Endodermal cell (in vitro differentiated cells): ENCODE results near the gene ATIC. TPM values are rescaled to one million over a fixed set of nuclear protein-coding genes. Genes with fewer than 3 reads are reported as not detected.

ENCODE experiments used
- DNase-seq: peaks from one replicate; pipeline ENCODE4 v3.0.0-alpha.2; 2017
- H3K27ac ChIP-seq: 2 replicates; pipeline ENCODE4 v1.5.1; 2013; ENCODE audit warnings: mild to moderate bottlenecking, low read depth, low read length, moderate library complexity
- H3K27me3 ChIP-seq: 2 replicates; pipeline ENCODE4 v1.6.1; 2013; ENCODE audit warnings: mild to moderate bottlenecking, low read length, moderate library complexity; ENCODE audit not compliant: insufficient read depth, control insufficient read depth, poor library complexity, severe bottlenecking
- H3K36me3 ChIP-seq: 2 replicates; pipeline ENCODE4 v1.7.0; 2013; ENCODE audit warnings: mild to moderate bottlenecking, low read length, moderate library complexity; ENCODE audit not compliant: control insufficient read depth, insufficient read depth
- H3K4me1 ChIP-seq: one replicate; pipeline ENCODE4 v1.7.0; 2013; ENCODE audit warnings: low read length; ENCODE audit not compliant: control insufficient read depth, insufficient read depth
- H3K4me3 ChIP-seq: 2 replicates; pipeline ENCODE4 v1.5.1; 2013; ENCODE audit warnings: mild to moderate bottlenecking, low read length, moderate library complexity
- H3K9ac ChIP-seq: 2 replicates; pipeline ENCODE4 v1.6.1; 2013; ENCODE audit warnings: mild to moderate bottlenecking, low read length, moderate library complexity; ENCODE audit not compliant: poor library complexity, severe bottlenecking; ENCODE audit errors: extremely low read depth
- H3K9me3 ChIP-seq: 2 replicates; pipeline ENCODE4 v1.6.1; 2013; ENCODE audit warnings: mild to moderate bottlenecking, low read length, moderate library complexity; ENCODE audit not compliant: control insufficient read depth
- H3K27ac Mint-ChIP-seq: 2 replicates; pipeline ENCODE4 v1.8.0; 2020; ENCODE audit warnings: mixed read lengths
- H3K27me3 Mint-ChIP-seq: 2 replicates; pipeline ENCODE4 v1.8.0; 2021; ENCODE audit warnings: mild to moderate bottlenecking, mixed read lengths; ENCODE audit not compliant: insufficient read depth
- H3K36me3 Mint-ChIP-seq: 2 replicates; pipeline ENCODE4 v1.8.0; 2020; ENCODE audit warnings: low read depth, mixed read lengths
- H3K4me1 Mint-ChIP-seq: 2 replicates; pipeline ENCODE4 v1.8.0; 2020; ENCODE audit warnings: mixed read lengths
- H3K4me3 Mint-ChIP-seq: 2 replicates; pipeline ENCODE4 v1.8.0; 2020; ENCODE audit warnings: mild to moderate bottlenecking, moderate library complexity, mixed read lengths
- H3K9me3 Mint-ChIP-seq: 2 replicates; pipeline ENCODE4 v1.8.0; 2020; ENCODE audit warnings: mild to moderate bottlenecking, mixed read lengths
- WGBS, 2 experiments: methylation state at CpG; one replicate each; pipeline versions ENCODE4 v1.1.5 to v1.1.7; 2013; ENCODE audit warnings: missing lambda C conversion rate in 2 of 2, mixed read lengths in 1 of 2; ENCODE audit not compliant: insufficient coverage in 1 of 2, insufficient read length in 1 of 2; 5-methylcytosine and 5-hydroxymethylcytosine counted together
- total RNA-seq, 2 donors: library from RNA; stranded (reverse); fragmentation: NEBNext Ultra II Directional in 1 of 2; extraction: Animal tissue kit (Norgen Biotek cat#: 25700) in 1 of 2; gene quantifications; 2 replicates in 1 of 2; 3 replicates in 1 of 2; pipeline ENCODE4 v1.2.1, GENCODE V29; 2021
- TF ChIP-seq, protein P1 (sequence below): fragments of 200-600 bp; sonication (generic); conservative IDR thresholded peaks from 2 replicates; pipeline ENCODE4 v1.5.0; 2021; ENCODE audit warnings: antibody characterized with exemption, mild to moderate bottlenecking

The ATIC gene
- total RNA-seq, 2 donors from 2014 or later, result 185 to 209 TPM

DNA sequence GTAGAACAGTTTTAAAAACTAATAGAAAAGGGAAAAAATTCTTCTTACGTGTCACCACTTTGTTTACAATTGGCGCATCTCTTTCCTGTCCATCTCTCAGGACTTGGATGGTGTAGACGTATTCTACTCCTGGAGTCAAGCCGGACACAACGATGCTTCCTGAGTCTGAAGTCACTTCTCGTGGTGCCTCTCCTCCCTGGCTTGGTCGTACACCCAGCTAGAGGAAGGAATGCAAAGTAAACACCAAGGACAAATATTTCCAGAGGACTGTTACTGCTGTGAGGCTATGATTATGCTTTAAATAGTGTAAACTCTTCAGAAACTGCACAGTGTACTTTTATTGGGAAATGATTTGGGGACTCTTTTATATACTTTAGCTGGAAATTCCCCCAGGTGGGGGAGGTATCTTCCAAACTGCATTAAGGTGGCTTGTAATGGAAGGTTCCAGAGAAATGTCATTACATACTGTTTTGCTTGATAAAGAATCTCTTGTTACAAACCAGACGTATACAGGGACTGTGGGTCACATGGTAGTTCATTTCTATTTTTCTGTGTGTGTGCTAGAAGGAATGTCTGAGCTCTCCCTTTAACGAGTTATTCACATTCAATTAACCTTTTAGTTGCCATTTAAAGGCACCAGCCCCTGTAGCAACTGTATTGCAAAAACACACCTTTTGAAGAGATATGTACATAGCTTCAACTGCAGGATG lies 85.9 kb downstream of the ATIC start:
- peak overlapping the region; percentile 11 for H3K27ac Mint-ChIP-seq
- no peak for DNase-seq
- Histone ChIP-seq H3K27ac (no peak overlapping the region), H3K9ac (no peak overlapping the region), H3K36me3 (peaks cover 93% of the 10 kb centered on the region), H3K4me1 (no peaks in the 10 kb centered on the region), H3K27me3 (no peaks in the 10 kb centered on the region), H3K9me3 (no peaks in the 10 kb centered on the region), H3K4me3 (no peak overlapping the region)
- H3K27me3 Mint-ChIP-seq, result no peaks in the 10 kb centered on the region
- WGBS, 2 experiments, result 92 to 99% methylated on average over 7 to 9 of the region's 9 CpGs
- TF ChIP-seq, protein P1, sequence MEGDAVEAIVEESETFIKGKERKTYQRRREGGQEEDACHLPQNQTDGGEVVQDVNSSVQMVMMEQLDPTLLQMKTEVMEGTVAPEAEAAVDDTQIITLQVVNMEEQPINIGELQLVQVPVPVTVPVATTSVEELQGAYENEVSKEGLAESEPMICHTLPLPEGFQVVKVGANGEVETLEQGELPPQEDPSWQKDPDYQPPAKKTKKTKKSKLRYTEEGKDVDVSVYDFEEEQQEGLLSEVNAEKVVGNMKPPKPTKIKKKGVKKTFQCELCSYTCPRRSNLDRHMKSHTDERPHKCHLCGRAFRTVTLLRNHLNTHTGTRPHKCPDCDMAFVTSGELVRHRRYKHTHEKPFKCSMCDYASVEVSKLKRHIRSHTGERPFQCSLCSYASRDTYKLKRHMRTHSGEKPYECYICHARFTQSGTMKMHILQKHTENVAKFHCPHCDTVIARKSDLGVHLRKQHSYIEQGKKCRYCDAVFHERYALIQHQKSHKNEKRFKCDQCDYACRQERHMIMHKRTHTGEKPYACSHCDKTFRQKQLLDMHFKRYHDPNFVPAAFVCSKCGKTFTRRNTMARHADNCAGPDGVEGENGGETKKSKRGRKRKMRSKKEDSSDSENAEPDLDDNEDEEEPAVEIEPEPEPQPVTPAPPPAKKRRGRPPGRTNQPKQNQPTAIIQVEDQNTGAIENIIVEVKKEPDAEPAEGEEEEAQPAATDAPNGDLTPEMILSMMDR, result no peak
- peaks cover 5% of the 10 kb centered on the region for H3K4me1 Mint-ChIP-seq
- peaks cover 83% of the 10 kb centered on the region for H3K36me3 Mint-ChIP-seq
- no peak overlapping the region for H3K4me3 Mint-ChIP-seq
- no peaks in the 10 kb centered on the region for H3K9me3 Mint-ChIP-seq

DNA sequence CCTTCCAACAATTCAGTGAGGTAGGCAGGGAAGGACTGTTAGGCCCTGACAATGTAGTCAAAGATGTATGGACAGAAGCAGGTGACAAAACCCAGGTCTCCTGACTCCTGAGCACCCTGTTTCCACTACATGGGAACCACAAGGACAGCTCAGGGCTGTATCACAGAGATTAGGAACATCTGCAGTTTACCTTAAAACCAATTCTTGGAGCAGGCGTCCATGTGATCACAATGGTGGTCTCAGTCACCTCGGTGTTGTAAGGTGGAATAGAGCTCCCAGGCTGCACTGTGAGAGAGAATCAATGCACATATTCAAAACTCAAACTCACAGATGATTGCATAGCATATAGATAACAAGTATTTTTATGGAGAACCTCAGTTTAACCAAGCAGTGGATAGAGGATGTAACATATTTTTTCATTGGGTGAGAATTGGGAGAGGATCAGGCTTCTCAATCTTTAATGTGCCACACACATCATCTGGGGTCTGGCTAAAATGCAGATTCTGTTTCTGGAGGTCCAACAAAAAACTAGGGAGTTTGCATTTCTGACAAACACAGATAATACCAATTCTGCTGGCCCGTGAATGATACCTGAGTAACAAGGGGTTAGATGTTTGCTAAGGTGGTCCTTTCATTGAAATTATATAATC lies 87.3 kb downstream of the ATIC start:
- Histone ChIP-seq H3K27ac (no peak overlapping the region), H3K36me3 (peaks cover 92% of the 10 kb centered on the region), H3K4me1 (no peaks in the 10 kb centered on the region), H3K9me3 (no peaks in the 10 kb centered on the region), H3K4me3 (no peak overlapping the region), H3K27me3 (no peaks in the 10 kb centered on the region), H3K9ac (no peak overlapping the region)
- DNase-seq, result no peak
- Mint-ChIP-seq H3K27ac (no peak overlapping the region), H3K4me3 (no peak overlapping the region), H3K9me3 (no peaks in the 10 kb centered on the region), H3K4me1 (peaks cover 5% of the 10 kb centered on the region), H3K36me3 (peaks cover 83% of the 10 kb centered on the region), H3K27me3 (no peaks in the 10 kb centered on the region)
- 87% methylated on average over 3 of the region's 3 CpGs; no CpG with 5 or more reads in 1 of the 2 experiments for WGBS, 2 experiments
- TF ChIP-seq, protein P1, result no peak

Other genes with a start within 250 kb of the ATIC start
- under 1 TPM in 1 of 2 donors, not detected in 1; 0.07 TPM for gene ABCA12, start 173.4 kb upstream of the ATIC start, total RNA-seq
- 1,000 to 10,000 TPM; 2,721 to 2,960 TPM for gene FN1, start 124.0 kb downstream of the ATIC start, total RNA-seq